ENCODE measurements around the gene SH3PXD2B.

The SH3PXD2B gene

GRCh38 chr5:172478256-172478655 lies 23.9 kb upstream of the SH3PXD2B start:
- DNase-seq (ENCODE audit: low spot score), result no peak
- no peak for TF ChIP-seq CTCF (IDR thresholded peaks at IDR 0.05; ENCODE audit: extremely low read depth, missing control alignments)

DNA sequence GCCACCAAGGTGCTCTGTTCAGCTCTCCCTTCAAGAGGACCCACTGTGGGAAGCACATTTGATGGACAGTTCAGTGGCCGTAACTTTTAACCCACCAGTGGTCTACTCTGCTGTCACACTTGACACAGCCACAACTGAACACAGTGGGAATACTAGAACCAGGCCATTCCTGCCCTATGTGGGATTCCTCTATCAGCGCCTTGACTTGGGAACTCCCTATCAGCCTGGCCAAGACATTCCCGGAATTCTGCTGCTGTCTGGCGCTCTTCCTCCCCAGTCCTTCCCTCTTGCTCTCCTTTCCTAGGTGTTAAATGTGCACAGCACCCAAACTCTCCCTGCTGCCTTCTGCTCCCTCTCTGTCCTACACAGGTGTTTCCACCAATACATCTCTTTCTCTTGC lies 23.1 kb upstream of the SH3PXD2B start:
- no peak for DNase-seq (ENCODE audit: low spot score)
- no peak for TF ChIP-seq CTCF (IDR thresholded peaks at IDR 0.05; ENCODE audit: extremely low read depth, missing control alignments)

GRCh38 chr5:172474293-172474692 lies 20.0 kb upstream of the SH3PXD2B start:
- TF ChIP-seq CTCF (IDR thresholded peaks at IDR 0.05; ENCODE audit: extremely low read depth, missing control alignments), result no peak
- DNase-seq (ENCODE audit: low spot score), result no peak

DNA sequence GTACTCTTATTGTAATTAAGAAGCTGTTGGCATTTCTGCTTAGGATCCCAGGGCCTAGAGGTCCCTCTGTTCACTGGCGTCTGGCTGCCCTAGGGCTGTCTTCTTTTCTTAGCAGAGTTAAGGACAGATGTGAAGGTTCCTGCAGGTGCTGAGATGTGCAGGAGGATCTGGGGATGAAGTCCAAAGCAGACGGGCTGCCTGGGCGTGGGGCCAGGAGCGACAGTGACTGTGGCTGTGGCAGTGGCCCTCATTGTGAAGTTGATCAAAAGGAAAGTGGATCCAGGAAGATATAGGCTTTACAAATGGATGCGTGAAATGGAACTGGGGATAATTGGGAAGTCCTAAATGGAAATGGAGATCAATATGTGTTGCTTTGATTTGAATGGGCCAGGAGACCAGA lies 19.1 kb upstream of the SH3PXD2B start:
- no peak for TF ChIP-seq CTCF (IDR thresholded peaks at IDR 0.05; ENCODE audit: extremely low read depth, missing control alignments)
- no peak for DNase-seq (ENCODE audit: low spot score)

DNA sequence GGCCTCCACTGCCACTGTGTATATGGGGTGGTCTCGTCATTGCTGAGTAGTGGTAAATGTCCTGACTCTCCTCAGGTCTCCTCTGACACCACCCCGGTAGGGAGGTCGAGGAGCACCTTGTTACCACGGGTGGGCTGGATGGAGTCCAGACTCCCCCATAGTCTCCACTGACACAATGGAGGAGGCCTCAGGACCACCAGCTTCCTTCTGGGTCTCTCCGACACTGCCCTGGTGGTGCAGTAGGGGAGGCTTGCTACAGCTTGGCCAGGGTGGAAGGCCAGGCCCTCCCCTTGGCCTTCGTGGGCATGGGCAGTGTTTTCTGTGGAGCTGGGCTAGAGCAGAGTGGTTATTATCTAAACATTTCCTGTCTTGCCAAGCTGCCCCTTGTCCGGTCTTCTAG lies 15.4 kb upstream of the SH3PXD2B start:
- no peak for DNase-seq (ENCODE audit: low spot score)
- TF ChIP-seq CTCF (IDR thresholded peaks at IDR 0.05; ENCODE audit: extremely low read depth, missing control alignments), result no peak

DNA sequence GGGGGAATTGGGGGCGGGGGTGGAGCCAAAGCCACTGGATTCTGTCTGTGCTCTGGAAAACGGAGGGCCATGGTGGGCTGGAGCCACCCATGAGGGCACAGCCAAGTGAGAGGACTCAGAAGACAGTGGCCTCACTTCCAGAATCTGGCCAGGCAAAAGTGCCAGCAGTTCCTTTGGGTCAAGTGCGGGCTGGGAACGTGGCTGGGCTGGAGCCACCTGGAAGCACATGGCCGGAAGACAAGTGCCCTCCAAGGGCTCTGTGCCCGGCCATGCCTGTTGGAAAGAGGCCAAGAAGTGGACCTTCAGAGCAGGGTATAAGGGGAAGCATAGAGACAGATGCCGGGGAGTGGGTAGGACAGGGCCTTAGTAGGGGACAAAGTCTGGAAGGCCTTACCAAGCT lies 11.7 kb upstream of the SH3PXD2B start:
- TF ChIP-seq CTCF (IDR thresholded peaks at IDR 0.05; ENCODE audit: extremely low read depth, missing control alignments), result no peak
- DNase-seq (ENCODE audit: low spot score), result no peak

GRCh38 chr5:172463031-172463430 lies 8.7 kb upstream of the SH3PXD2B start:
- no peak for TF ChIP-seq CTCF (IDR thresholded peaks at IDR 0.05; ENCODE audit: extremely low read depth, missing control alignments)
- DNase-seq (ENCODE audit: low spot score), result no peak
